HG03159 (cell line): ENCODE measurements around the gene HMGCR.

Source experiments
- ATAC-seq: cut with Tn5 transposase; IDR thresholded peaks from one replicate; pipeline ENCODE4 v1.9.1; 2021; ENCODE audit warnings: mild to moderate bottlenecking, moderate library complexity; ENCODE audit not compliant: unreplicated experiment

Gene HMGCR

DNA sequence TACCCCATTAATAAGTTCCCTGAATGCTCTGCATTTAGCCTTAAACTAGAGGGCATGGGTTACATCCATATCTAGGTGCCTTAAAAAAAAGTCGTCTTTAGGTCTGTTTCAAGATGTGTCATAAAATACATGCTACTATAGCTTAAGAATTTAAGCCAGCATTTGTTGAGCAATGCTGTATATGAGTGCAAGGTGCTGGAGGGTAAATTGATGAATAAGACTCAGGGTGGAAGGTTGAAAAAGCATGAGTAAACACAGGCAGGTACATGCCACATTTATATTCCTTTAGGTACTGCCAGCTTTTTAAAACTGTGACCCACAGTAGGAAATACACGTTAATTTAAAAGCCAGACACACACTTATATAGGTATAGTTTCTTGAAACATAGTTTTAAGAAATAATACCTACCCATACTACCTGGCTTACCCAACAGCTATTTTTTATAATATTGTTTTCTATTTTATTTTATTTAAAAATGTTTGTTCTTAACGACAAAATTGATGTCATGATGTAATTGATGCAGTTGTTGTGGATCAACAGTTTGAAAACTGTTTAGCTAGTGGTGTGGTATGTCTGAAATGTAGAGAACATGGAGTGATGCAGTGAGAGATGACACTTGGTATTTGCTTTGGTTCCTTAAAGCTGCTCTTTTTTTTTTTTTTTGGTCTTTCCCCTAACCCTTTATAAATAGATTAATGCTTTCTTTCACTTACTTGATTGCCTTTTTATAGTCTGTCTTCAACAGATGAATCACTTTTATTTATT is 3.9 kb downstream of the HMGCR start:
- no peak for ATAC-seq

DNA sequence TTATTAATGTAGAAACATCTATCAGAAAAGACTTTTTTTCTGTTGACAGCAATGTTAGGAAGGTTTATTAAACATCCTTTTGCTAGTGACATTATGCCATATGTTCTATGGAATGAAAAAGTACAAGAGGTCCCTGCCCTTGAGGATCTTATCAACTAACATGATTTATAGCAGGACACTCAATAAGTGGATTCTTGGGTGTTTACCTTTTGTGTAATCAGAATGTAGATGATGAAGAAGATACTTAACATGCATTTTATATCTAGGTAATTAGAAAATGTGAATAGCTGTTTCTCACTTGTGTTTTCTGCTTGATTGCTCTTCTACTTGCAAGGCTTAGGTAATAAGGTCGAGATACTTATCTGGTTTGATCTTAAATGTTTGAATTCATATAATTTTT is 4.9 kb downstream of the HMGCR start:
- no peak for ATAC-seq

DNA sequence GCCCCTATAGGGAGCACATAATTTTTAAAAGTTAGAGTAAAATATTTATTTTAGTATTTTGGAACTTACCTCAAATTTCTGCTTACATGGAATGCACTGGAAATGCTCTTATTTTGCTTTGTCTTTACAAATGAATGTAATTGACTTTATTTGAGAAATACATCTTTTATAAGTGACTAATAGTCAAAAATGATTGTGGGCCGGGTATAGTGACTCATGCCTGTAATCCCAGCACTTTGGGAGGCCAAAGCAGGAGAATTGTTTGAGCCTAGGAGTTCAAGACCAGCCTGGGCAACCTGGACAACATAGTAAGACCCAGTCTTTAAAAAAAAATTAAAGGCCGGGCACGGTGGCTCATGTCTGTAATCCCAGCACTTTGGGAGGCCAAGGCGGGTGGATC is 5.8 kb downstream of the HMGCR start:
- no peak for ATAC-seq

DNA sequence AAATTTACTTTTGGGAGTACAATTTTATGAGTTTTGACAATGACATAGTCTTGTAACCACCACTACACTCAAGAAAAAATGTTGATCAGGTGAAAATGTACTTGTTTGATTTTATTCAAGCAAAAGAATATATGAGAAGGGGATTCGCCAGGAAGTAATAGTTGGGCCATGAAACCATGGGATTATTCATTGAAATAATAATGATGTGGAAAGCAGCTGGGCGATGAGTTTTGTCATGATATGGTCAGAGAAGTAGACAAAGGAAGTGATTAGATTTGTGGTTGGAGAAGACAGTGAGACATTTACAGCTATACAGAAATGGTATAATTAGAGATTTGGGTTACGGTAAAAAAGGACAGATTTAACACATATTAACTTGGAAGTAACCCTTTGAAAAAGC is 11.2 kb downstream of the HMGCR start:
- ATAC-seq = no peak

DNA sequence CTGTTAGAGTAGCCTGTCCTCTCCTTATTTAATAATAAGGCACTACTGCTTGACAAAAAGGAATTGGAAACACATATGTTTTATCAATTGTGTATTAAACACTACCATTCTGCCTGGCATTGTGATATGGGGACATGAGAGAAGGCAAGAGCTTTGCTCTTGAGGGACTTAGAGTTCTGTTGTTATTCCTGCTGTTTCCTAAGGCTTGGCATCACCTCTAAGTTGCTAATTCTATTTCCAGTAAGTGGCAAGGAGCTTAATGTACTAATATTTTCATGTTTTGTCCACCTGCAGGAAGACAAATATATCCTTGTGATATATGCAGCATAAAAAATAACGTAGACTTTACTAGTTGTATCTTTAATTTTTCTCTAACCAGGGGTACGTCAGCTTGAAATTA is 12.6 kb downstream of the HMGCR start:
- ATAC-seq = no peak

DNA sequence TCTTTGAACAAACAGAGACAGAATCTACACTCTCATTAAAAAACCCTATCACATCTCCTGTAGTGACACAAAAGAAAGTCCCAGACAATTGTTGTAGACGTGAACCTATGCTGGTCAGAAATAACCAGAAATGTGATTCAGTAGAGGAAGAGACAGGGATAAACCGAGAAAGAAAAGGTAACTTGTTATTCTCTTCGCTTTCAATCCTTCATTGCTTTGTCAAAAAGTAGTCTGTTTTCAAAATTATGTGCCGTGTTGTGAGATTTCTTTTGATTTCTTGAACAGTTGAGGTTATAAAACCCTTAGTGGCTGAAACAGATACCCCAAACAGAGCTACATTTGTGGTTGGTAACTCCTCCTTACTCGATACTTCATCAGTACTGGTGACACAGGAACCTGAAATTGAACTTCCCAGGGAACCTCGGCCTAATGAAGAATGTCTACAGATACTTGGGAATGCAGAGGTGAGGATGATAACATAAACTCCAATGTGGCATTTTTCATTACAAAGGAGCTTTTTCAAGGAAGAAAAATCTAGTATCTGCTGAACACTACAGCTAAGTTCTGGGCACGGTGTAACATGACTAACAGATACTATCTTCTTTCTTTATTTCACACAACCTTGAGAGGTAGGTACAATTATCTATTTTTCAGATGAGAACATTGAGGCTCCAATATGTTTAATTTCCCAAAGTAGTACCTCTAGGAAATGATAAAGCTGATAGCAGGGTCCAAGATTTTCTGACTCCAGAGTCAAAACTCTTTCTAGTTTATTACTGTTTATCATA is 14.3 kb downstream of the HMGCR start:
- no peak for ATAC-seq

DNA sequence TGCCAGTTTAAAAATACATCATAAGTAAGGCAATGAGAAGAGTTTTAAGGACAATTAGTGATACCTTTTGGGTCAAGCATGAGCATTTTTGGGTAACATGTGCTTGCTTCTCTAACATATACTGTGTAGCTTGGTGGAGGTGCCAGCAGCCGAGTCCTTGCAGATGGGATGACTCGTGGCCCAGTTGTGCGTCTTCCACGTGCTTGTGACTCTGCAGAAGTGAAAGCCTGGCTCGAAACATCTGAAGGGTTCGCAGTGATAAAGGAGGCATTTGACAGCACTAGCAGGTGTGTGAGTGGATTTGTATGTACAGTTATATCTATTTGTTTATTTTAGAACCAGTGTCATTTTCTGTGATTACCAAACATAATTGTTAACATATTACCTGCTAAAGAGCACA is 18.2 kb downstream of the HMGCR start:
- ATAC-seq = no peak

DNA sequence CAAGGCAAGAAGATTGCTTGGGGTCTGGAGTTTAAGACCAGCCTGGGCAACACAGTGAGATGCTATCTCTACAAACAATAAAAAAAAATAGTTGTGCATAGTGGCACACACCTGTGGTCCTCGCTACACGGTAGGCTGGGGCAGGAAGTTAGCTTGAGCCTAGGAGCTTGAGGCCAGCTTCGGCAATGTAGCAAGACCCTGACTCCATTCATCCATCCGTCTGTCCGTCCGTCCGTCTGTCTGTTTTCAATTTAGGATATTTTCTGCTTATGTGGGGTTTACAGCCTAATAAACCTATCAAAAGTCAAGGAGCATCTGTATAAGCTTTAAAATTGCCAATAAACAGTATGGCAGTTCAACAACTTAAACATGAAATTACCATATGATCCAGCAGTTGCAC is 19.7 kb downstream of the HMGCR start:
- no peak for ATAC-seq

DNA sequence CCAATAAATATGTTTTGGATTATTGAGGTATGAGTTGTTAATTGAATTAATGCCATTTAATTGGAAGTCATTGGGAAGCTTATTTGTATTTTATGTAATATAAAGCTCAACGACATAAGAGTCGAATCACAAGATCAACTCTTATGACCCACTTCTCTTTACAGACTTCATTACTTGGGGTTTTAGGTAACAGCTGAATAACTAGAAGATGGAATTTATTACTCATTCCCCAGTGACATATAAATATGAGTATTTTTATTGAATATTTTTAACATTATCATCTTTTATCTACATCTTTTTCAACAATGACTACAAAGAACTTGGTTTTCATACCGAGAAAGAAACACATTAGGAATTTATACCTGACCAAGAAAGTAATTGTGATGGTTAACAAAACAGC is 21.1 kb downstream of the HMGCR start:
- ATAC-seq = no peak

DNA sequence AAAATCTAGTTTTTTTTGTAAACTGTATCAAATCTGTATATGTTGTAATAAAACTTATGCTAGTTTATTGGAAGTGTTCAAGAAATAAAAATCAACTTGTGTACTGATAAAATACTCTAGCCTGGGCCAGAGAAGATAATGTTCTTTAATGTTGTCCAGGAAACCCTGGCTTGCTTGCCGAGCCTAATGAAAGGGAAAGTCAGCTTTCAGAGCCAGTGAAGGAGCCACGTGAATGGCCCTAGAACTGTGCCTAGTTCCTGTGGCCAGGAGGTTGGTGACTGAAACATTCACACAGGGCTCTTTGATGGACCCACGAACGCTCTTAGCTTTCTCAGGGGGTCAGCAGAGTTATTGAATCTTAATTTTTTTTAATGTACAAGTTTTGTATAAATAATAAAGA is 24.3 kb downstream of the HMGCR start:
- ATAC-seq = no peak

DNA sequence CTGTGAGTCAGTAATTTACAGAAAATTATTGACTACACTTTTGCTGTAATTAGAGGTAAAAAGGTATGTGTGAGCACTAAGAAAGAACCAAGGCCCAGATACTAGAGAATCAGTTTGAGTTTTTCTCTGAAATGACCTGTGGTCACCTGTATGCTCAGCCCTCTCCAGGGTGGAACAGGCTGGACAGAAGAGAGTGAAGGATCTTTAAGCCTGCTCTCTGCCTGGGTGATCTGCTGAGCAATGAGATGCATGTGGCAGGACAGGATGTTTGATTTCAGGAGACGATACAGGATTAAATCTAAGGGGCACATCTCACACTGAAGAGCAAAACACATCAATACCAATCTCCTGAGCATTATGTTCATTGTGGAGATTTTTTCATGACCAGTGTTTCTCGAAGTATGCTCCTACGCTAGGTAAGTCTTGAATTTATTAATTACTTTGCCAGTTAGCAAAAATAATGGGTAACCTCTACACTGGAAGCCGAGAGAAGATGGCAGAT is 25.5 kb downstream of the HMGCR start:
- ATAC-seq = no peak

DNA sequence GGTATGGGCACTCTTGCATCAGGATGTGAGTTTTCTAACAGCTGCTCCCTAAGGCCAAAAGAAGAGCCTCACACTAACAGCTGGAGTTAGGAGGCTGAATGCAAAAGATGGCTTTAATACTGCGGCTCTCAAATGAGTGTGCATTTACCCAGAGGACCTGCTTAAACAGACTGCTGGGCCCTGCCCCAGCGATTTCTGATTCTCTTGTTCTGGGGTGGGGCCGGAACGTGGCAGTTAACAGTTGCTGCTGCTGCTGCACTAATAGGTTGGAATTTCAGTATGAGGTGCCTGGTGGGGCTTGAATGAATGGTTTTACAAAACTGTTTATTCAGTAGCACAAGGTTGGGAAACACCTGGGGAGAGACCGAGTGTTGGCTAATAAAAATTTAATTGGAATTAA is 26.1 kb downstream of the HMGCR start:
- no peak for ATAC-seq

DNA sequence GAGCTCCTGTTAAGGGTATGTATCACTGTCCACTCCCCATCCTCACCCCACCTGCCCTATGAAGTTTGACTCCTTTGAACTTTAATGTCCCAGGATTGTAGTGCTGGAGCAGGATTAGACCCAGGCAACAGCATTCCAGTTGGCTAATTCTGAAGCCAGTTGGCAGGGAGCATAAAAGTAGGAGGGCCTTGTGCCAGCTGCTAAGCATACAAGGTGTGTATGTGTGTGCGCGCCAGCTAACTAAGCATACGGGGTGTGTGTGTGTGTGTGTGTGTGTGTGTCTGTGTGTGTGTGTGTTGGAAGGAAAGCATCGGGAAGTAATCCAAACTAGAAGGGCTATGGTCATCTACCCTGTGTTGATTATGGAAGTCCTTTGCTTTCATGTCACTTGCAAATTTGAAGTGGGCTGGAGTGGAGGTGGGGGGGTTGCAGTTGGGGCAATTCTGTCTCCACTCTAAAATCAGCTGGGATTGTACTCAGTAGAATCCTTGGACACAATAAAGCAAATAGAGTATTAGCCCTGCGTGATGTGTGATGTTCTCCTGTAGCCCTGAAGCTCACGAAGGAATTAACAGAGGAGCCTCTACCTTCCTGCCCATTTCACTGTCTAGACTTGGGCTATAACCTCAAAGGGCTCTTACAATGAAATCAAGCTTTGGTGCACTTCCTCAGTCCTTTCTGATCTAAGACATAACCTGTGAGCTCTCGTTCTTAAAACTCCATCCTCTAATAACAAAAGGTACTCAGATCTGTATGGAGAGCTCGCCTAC is 26.9 kb downstream of the HMGCR start:
- no peak for ATAC-seq

DNA sequence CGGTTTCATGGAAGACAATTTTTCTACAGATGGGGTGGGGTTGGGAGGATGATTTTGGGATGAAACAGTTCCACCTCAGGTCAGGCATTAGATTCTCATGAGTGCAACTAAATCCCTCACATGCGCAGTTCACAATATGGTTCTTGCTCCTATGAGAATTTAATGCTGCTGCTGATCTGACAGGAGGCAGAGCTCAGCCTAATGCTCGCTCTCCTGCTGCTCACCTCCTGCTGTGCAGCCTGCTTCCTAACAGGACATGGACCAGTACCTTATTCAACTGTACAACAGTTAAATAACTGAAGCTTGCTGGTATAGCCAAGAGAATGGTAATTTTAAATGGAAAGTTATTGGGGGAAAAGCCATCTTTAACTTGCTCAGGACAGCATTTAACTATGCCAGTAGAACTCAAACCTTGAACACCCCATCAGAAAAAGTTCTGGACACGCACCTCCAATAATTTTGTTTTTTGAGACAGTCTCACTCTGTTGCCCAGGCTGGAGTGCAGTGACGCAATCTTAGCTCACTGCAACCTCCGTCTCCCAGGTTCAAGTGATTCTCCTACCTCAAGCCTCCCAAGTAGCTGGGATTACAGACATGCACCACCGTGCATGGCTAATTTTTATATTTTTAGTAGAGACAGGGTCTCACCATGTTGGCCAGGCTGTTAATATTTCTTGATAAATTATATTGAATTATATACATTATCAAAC is 27.7 kb downstream of the HMGCR start:
- no peak for ATAC-seq

DNA sequence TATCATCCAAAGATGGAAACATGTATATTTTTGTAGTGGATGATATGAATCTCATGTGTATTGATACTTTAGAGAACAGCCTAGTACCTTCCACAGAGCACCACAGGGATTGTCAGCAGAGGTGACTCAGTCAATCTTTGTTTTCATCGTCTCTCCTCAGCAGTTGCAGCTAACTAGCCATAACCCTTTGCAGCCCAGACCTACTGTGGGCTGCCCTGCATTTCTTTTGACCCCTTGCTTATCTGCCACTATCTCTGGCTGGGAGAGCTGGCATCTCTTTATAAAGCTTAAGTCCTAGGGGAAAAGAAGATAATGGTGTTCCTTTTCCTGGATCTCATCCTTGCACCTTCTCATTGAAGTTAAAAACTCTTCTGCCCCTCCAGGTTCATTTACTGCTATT is 28.7 kb downstream of the HMGCR start:
- no peak for ATAC-seq

DNA sequence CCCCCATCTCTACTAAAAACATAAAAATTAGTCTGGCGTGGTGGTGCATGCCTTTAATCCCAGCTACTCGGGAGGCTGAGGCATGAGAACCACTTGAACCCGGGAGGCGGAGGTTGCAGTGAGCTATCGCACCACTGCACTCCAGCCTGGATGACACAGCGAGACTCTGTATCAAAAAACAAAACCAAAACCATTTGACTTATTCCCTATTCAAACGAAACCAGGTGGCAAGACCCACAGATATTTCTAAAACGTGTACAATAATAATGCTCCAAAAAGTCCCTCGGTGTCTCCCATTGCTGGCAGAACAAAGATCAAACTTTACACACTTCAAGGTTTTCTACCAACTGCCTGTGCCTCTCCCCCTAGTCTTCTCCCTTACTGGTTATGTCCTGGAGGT is 29.8 kb downstream of the HMGCR start:
- ATAC-seq = no peak

DNA sequence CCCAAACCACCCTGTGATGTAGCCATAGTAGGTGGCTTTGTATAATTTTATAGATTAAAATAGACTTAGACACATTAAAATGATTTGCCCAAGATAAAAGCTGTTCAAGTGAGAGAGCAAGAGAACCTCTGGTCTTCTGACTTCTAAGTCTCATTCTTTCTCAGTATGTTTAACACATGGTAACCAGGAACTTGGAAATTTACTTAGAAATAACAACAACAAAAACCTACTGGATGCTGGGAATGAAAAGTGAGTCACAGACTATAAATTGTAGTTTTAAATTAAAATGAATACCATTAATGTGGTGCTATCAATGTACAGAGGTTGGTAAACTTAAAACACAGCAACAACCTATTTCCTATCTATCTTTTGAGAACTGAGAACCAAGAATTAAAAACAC is 30.4 kb downstream of the HMGCR start:
- ATAC-seq = no peak

DNA sequence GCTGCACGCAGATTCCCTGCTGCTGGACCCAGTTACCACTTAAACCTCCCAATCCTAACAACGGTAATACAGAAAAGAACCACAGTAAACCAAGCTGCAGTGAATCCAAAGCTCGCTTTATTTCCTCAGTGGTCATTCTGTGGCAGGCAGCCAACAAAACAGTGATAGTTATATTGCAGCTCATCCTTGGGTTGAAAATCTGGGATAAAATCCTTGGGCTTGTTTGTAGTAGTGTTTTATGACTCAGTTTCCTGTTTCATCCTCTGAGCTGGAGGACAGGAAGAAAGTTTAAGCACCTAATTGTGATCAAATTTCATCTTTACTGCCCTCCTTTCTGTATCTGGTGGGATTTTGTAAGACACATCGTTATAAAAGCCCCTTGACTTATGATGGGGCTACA is 31.4 kb downstream of the HMGCR start:
- no peak for ATAC-seq

DNA sequence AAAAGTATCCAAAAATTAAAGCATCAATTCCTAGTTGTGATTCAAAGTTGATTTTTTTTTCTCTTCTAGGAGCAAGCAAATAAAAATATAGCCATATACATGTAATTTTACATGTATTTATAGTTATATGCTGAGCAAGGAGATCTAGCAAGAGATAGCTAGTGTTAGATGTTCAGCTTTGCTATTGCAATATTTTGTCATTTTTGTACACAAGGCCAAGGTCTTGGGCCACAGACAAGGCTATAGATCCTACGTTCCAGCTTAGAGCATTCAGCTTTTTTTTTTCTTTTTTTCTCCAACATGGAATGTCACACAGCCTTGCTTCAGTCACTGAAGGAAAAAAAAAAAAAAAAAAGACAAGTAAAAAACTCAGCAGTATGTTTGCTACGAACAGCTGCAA is 36.8 kb downstream of the HMGCR start:
- no peak for ATAC-seq

DNA sequence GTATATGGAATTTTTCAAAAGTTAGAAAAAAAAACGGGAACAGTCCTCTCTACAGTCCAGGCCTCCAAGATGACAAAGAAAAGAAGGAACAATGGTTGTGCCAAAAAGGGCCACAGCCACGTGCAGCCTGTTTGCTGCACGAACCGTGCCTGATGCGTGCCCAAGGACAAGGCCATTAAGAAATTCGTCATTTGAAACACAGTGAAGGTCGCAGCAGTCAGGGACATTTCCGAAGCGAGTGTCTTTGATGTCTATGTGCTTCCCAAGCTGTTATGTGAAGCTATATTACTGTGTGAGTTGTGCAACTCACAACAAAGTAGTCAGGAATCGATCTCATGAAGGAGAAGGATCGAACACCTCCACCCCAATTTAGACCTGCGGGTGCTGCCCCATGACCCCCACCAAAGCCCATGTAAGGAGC is 37.4 kb downstream of the HMGCR start:
- no peak for ATAC-seq

DNA sequence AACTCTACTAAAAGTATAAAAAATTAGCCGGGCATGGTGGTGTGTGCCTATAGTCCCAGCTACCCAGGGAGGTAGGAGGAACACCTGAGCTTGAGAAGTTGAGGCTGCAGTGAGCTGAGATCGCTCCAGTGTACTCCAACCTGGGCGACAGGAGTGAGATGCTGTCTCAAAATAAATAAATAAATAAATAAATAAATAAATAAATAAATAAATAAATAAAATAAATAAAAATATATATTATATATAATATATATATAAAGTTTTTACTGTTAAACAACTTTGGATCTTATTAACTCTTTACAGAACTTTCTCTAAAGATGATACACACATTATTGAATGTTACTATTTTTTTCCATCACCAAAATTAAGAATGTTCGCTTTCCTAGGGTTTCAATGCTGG is 38.4 kb downstream of the HMGCR start:
- ATAC-seq = no peak
